Stimulated activated naive CD8-positive, alpha-beta T cell treated with anti-CD3 and anti-CD28 coated beads, Interleukin-15, Interleukin-2, amounts not matched to agents 100 U/mL and 50 U/mL, for 24 hours (primary cell): ENCODE results near the gene PDZD2.
"Not testable (repeated sequence)": the region's sequence is repeated elsewhere in the genome, so short reads cannot be mapped to it uniquely, and the experiment has no call there.

Source experiments
- ATAC-seq: fragments of 150-1000 bp; cut with Tn5 transposase; one replicate; pipeline ENCODE4 v1.10.0; 2021
- DNase-seq: peaks from one replicate; pipeline ENCODE4 v3.0.0; 2021

The PDZD2 gene

DNA sequence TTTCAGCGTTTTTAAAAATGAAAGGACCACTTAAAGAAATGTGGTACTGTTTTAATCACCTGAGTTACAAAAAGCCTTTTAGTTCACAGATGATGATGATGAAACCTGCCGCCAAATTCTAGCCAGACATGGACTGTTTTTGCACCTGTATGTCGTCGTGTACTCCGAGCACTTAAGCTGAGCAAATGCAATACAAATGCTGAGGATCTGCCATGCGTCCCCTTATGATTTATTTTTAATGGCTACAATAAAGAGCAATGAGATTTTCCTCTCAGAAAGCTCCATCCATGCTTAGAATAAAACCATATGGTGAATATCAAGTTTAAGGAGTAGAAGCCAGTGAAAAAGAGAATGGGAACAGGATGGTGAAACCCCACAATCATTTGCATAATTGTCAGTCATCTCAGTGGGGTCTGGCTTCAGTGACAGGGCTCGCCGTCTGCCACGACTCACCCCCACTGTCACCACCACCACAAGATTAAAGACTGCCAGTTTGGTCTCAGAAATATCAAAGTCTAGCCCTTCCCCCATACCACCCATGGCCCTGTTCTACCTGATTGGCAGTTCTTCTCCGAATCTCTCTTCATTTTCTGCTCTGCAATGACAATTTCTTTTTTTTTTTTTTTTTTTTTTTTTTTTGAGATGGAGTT, 375.3 kb downstream of the PDZD2 start:
- DNase-seq, result no peak
- no peak for ATAC-seq

DNA sequence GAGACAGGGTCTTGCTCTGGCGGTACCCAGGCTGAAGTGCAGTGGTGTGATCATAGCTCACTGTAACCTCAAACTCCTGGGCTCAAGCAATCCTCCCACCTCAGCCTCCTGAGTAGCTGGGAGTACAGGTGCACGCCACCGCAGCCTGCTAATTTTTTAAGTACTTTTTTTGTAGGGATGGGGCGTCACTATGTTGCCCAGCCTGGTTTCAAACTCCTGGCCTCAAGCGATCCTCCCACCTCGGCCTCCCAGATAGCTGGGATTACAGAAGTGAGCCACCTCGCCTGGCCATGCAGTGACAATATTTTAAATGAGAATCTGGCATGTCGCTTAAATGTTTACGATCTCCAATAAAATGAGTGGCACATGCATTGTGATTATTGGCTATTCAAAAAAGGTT, 376.3 kb downstream of the PDZD2 start:
- not testable (repeated sequence) for DNase-seq, ATAC-seq

DNA sequence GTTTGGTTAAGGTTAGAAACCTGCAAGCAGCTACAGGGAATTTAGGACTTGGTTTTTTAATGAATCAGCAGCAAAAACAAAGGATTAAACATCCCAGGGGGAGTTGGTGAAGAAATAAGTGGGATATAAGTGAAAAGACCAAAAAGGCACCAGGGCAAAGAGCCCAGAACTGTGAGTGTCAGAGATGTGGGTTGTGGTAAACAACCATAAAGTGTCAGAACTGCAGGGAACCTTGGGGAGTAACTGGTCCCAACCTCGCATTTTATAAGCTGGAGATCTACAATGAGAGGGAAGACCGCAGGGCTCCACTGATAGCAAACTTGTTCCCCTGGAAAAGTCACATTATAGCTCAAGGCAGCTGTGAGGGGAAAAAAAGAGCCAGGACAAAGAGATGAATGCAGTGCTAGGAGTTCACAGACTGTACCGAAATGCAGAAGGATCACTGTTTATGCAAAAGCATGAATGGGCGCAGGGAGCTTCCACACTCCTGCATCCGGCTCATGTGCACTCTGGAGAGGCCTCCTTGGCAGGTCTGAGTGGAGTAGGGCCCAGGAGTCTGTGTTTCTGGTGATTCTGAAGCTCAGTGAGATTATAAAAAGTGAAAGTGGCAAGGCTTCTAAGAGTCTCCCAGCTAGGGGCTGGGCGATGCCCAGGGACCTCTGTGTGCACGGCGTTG, 378.9 kb downstream of the PDZD2 start:
- DNase-seq, result no peak
- no peak for ATAC-seq

DNA sequence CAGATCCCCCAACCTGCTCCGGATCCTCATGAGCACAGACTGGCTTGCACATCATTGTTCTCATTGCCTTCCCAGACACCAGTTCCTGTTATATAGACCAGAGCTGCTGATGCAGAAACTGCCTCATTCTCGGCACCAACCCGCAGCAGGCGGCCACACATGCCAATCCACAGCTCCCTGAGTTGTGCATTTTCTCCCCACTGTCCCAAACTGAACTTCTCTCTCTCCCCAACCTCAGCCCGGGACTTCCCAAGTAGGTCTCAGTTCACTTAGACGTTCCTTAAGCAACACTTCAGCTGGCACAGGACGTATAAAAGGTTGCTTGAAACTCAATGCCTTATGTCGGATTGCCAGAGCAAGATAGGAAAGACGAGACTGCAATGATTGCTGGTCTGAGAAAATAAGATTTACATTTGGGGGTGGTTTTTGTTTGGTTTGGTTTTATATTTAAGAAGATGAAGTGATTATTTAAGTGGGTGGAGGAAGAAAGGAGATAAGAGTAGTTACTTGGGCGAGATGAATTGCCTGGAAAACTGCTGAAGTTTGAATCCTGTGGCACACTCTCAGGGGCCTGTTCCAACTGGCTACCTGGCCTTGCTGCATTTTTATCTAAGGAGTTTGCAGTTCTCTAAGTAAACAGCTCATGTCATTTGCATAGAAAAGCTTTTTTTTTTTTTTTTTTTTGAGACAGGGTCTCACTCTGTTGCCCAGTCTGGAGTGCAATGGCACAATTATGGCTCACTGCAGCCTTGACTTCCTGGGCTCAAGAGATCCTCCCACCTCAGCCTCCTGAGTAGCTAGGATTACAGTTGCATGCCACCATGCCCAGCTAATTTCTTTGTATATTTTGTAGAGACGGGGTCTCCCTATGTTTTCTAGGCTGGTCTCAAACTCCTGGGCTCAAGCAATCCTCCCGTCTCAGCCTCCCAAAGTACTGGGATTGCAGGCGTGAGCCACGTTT, 379.8 kb downstream of the PDZD2 start:
- ATAC-seq (no peak), DNase-seq (no peak)

DNA sequence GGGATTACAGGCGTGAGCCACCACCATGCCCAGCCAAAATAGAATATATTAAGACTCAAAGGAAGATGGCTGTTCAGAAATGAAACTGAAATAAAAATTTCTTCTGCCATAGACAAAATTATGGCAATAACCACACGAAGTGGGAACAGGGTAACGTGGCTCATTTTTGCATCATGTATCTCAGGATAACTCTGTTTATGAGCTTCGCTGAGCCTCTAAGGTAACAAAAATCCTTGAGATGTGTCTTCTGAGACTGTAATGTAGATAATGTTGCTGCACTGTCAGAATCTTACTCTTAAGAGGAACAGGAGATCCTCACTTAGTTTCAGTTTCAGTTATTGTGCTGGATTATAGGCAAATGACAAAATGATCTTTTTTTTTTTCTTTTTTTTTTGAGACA, 381.3 kb downstream of the PDZD2 start:
- DNase-seq (no peak), ATAC-seq (peak; percentile 46)

DNA sequence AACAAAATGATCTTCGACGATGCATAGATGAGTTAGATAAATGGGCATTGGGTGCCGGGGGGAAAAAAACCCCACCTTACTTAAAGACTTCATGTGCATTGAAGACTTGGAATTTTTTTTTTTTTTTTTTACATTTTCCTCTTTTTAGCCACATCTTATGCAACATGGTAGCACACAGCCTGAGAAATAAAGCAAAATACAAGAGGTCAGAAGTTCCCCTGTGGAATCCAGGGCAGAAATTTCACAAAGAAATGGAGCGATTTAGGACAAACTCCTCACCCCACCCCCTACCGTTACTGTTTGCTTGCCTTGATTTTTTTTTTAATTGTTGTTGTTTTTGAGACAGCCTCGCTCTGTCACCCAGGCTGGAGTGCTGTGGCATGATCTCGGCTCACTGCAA, 382.0 kb downstream of the PDZD2 start:
- no peak for DNase-seq
- ATAC-seq, result no peak

DNA sequence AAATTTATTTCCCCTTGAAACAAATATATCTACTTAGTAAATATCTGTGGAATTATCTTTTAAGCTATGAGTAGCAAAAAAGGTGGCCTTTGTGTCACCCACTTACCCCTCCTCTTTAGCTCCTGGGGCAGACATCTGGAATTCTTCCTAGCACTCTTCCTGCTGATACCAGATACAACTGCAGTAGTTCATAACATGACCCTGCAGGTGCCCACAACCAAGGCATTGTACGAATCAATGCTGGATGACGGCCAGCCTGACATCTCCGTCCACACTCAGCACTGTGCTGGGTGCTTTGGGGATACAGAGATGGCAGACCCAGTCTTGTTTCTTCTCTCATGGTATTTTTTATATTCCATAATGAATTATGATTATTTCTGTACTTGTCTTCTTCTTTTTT, 382.8 kb downstream of the PDZD2 start:
- ATAC-seq (no peak), DNase-seq (no peak)

DNA sequence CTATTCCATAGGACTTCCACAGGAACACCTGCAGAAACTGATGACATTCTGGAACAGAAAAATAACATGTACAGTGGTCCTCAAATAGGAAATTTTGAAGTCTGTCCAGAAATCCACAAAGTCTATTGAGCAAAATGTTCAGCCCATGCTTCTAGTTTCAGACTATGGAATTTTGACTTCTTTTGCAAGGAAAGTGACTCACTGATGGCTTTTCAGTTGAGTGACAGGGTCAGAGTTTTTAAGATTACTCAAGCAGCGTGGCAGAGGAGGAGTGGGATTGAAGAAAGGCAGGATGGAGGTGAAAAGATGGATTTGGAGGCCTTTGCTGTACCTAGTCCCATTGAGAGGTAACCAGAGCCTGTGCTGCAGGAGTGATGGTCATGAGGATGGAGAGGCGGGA, 383.7 kb downstream of the PDZD2 start:
- no peak for DNase-seq
- no peak for ATAC-seq

DNA sequence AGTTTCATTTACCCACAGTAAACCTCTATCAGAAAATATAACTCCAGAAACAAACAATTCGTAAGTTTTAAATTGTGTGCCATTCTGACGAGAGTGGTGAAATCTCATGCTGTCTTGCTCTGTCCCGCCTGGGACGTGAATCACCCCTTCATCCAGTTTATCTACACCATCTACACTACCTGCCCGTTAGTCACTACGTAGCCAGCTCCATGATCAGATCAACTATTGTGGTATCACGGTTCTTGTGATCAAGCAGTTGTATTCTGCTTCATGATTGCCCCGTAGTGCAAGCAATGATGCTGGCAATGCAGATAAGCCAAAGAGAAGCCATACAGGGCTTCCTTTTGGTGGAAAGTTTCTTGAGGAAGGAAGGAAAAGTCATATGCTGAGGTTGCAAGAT, 384.9 kb downstream of the PDZD2 start:
- ATAC-seq (no peak), DNase-seq (no peak)

DNA sequence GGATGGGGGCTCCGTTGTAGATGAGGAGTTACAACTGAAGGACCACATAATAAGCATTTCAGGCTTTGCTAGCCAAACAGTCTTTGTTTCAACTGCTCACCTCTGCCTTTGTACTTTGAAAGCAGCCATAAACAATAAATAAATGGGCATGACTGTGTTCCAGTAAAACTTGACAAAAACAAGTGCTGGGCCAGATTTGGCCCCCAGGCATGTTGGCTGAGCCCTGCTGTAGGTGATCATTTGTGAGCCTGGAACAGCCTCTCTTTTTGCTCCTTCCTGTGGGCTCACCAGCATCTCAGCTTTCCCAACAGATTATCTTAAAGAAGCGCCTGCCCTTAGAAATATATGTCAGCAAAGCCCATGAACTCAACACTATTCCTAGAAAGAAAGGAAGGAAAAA, 385.8 kb downstream of the PDZD2 start:
- DNase-seq (no peak), ATAC-seq (no peak)

DNA sequence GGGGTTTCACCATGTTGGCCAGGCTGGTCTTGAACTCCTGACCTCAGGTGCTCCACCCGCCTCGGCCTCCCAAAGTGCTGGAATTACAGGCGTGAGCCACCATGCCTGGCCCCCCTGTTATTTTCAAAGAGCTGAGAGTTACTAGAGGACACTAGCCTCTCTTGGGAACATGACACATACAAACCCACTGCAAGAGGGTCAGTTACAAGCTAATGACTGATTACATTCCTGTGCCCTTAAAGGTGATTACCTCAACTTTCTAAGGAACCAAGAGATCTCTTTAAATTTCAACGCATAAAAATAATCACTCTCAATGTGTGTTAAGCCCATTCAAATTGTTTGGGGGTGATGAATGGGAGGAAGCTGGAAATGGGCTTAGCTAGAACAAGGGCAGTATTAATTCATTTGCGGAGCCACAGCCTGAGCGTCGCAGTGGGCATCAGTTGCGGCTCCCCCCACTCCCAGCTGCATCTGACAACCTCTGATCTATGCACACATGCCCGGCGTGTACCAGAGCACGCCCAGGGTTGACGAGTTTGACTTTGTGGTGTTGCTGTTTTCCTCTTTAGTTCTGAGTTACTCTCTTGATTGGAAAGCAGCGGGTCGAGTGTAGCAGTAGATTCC, 388.3 kb downstream of the PDZD2 start:
- ATAC-seq (no peak), DNase-seq (no peak)

DNA sequence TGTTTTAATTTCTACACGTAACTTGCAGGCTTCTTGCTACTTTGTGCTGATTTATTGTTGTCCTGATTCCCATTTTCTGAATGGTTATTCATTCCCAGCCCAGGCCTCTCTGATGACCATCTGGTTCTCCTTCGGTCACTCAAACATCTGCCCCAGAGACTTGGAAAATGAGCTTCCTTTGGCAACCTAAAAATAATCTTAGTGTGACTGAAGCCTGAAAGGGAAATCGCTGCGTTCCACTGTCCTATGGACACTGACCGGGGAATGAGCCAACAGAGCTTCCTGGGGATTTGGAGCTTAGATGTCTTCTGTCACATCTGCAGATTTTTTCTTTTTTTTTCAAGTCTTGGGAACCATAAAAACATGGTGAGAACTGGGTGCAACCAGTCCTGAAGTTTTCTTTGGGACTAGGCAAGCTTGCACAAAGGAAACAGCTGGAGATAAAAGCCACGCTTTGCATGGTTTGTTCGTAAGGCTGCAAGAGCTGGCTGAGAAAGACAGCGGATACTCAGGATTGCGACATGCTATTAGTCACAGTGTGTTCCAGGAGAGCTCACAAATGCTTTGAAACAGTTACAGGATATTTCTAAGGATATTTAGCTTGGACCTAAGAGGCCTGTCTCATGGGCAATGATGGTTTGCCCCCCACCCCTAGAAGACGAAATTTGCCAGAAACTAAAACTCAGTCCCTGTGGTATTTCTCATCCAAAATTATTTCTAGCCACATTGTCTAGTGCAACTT, 389.0 kb downstream of the PDZD2 start:
- ATAC-seq, result no peak
- no peak for DNase-seq

DNA sequence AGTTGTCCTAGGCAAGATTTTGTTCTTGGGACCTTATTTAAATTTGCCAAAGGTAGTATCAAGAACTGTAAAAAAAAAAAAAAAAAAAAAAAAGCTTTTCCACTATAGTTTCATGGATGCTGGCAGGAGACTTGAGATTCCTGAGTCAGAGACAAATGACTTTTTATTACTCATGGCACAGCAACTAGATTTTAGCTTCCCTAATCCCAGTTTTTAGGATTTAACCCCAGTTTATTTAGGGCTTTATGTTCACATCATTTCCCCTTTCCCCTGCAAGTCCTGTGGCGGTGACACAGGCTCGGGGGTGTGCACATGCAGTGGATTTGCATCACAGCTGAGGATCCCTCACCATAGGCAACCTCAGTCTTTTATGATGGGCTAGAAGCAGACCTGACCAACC, 390.3 kb downstream of the PDZD2 start:
- DNase-seq, result no peak
- ATAC-seq, result no peak

DNA sequence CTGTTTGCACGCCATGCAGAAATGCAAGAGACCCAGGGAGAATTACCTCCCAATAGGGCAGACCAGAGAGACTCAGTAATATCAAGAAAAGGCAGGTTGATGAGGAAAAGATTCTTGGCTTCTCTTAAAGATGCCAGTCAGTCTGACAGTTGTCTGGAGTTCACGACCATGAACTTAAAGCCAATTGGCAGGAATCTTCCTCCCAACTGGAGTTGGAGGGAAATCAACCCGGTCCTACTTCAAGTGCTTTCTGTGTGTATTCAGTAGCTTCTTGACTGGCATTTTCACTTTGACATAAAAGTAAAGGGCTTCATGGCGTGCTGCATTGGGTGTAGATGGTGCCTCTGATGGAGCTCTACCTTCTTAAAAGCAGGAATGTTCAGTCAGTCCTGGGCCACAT, 390.9 kb downstream of the PDZD2 start:
- DNase-seq (no peak), ATAC-seq (no peak)

DNA sequence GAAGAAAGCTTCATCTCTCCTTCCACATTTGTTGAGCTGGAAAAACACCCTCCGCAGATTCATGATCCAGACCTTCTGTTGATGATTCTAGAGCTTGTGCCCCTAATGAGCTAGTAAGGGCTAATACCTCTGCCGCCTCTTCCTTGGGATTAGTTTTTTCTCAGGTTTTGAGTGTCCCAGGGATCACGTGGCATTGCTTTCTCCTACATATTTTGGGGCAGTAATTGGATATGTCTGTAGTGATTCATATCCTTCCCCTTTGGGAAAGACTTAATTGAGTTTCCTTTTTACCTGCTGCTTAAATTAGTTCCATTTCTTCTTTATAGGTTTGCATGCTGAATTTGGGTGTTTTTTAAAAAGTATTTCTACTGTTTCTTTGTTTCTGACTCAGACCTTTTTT, 391.3 kb downstream of the PDZD2 start:
- no peak for DNase-seq
- ATAC-seq, result no peak

DNA sequence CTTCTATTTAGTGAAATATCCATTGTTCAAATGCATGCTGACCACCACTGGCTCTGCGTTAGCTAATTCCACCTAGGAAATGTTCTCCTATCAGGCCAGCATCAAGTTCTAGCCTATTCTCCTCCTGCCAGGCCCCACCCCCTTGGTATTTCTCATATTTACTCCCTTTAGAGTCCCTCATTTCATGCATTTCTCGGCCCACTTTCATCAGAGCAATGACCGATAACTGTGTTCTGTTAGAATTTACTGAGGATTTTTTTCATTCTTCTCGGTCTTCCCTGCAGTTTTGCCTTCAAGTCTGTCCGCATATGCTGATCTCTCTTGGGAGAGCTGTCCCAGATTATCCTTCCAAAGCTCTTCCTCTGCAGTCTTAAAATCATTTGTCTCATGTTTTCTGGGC, 391.8 kb downstream of the PDZD2 start:
- no peak for DNase-seq
- ATAC-seq, result no peak

DNA sequence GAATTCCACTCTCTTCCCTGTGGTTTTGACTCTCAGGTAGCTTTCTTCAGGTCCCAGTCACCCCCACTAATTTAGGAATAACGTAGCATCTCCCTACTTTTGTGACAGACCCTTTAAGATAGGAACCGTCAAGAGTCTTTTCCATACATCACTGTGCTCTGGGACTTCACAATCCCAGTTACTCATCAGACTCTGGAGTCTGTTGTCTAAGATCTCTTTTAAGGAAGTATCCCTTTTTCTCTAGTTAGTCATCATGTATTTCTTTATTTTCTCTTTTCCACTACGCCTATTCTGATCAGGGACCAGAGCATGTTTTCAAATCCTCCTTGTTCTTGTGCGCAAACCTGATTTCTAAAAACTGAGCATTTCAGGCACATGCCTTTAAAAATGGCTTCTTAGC, 392.2 kb downstream of the PDZD2 start:
- DNase-seq (no peak), ATAC-seq (no peak)

DNA sequence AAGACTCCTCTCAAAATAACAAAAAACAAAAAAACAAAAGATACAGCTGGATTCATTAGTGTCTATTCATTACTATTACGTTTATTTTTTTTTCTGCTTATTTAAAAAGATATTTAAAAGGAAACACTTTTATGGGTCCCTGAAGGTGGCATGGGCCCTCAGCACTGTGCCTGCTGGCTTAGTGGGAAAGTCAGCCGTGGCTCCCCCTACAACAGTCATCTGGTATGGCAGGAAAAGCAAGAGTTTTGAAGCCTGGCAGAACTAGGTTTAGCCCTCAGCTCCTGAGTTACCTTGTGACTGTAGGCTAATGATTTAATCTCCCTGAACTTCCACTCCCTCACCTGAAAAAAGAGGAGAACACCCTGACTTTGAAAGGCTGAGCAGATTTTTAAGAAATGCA, 399.6 kb downstream of the PDZD2 start:
- no peak for ATAC-seq
- no peak for DNase-seq

DNA sequence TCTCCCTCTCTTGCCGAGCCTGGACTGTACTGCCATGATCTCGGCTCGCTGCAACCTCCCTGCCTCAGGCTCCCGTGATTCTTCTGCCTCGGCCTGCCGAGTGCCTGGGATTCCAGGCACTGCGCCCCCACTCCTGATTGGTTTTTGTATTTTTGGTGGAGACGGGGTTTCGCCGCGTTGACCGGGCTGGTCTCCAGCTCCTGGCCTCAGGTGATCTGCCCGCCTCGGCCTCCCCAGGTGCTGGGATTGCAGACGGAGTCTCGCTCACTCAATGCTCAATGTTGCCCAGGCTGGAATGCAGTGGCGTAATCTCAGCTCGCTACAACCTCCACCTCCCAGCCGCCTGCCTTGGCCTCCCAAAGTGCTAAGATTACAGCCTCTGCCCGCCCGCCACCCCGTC, 400.2 kb downstream of the PDZD2 start:
- ATAC-seq, DNase-seq: not testable (repeated sequence)

DNA sequence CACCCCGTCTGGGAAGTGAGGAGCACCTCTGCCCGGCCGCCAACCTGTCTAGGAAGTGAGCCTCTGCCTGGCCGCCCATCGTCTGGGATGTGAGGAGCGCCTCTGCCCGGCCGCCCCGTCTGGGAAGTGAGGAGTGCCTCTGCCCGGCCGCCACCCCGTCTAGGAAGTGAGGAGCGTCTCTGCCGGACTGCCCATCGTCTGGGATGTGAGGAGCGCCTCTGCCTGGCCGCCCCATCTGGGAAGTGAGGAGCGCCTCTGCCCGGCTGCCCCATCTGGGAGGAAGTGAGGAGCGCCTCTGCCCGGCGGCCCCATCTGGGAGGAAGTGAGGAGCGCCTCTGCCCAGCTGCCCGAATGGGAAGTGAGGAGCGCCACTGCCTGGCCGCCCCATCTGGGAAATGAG, 400.7 kb downstream of the PDZD2 start:
- not testable (repeated sequence) for ATAC-seq, DNase-seq

DNA sequence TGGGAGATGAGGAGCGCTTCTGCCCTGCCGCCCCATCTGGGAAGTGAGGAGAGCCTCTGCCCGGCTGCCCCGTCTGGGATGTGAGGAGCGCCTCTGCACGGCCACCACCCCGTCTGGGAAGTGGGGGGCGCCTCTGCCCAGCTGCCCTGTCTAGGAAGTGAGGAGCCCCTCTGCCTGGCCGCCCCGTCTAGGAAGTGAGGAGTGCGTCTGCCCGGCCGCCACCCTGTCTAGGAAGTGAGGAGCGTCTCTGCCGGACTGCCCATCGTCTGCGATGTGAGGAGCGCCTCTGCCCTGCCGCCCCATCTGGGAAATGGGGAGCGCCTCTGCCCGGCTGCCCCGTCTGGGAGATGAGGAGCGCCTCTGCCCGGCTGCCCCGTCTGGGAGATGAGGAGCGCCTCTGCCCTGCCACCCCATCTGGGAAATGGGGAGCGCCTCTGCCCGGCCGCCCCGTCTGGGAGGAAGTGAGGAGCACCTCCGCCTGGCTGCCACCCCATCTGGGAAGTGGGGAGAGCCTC, 401.3 kb downstream of the PDZD2 start:
- not testable (repeated sequence) for ATAC-seq, DNase-seq

DNA sequence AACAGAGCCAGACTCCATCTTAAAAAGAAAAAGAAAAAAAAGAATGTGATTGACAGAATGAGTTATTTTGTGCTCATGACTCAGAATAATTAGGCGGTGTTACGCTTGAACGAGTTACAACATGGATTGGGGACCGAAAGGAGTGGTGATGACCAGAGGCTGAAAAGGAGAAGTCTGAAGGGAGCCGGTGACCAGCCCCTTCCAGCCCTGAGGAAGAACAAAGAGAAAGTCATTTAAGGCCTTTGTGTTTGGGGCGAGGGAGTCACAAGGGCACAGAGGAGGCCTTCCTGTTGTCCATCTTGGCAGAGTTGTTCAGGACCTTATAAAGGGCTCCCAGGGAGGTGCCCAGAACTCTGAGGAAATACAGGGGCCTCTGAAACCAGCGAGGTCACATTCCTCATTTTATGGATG, 403.6 kb downstream of the PDZD2 start:
- DNase-seq (no peak), ATAC-seq (no peak)
